CD4-positive, alpha-beta memory T cell (primary cell): ENCODE results near the gene FGF23. TPM values are rescaled to one million over a fixed set of nuclear protein-coding genes. Genes with fewer than 3 reads are reported as not detected.

Source experiments
- CTCF ChIA-PET: fragments of 350-600 bp; sonication (Branson Sonifier 250); formaldehyde crosslinking; loops from one replicate; lab custom pipeline; 2021; ENCODE audit warnings: inconsistent platforms; ENCODE audit not compliant: partially characterized antibody; lab: Charles Lee
- POLR2A ChIA-PET: fragments of 350-600 bp; sonication (Branson Sonifier 250); formaldehyde crosslinking; loops from one replicate; lab custom pipeline; 2021; ENCODE audit not compliant: partially characterized antibody; lab: Charles Lee
- DNase-seq, 5 donors: peaks; one replicate each; pipeline versions ENCODE4 v3.0.0 to v3.0.0-alpha.2; 2020 to 2022; ENCODE audit warnings: mixed read lengths in 1 of 5
- H3K27ac ChIP-seq: one replicate; pipeline ENCODE4 v1.7.0; 2013; ENCODE audit warnings: low read depth, low read length
- H3K27me3 ChIP-seq: 2 replicates; pipeline ENCODE4 v1.7.0; 2013; ENCODE audit warnings: mild to moderate bottlenecking, low read length, moderate library complexity; ENCODE audit not compliant: insufficient read depth
- H3K36me3 ChIP-seq: 2 replicates; pipeline ENCODE4 v1.7.0; 2013; ENCODE audit warnings: mild to moderate bottlenecking, low read length, moderate library complexity; ENCODE audit not compliant: insufficient read depth
- H3K4me1 ChIP-seq: 2 replicates; pipeline ENCODE4 v1.7.0; 2013; ENCODE audit warnings: mild to moderate bottlenecking, low read length, moderate library complexity; ENCODE audit not compliant: insufficient read depth
- H3K4me3 ChIP-seq, 2 donors: one replicate each; pipeline ENCODE4 v1.7.0; 2013; ENCODE audit warnings: low read length in 2 of 2, mild to moderate bottlenecking in 1 of 2
- H3K9me3 ChIP-seq, 2 donors: one replicate each; pipeline ENCODE4 v1.7.0; 2013; ENCODE audit warnings: low read length in 2 of 2, control low read depth in 1 of 2; ENCODE audit not compliant: control insufficient read depth in 1 of 2
- H3K27ac Mint-ChIP-seq, 7 donors: one replicate each; pipeline ENCODE4 v1.8.0; 2020 to 2021; ENCODE audit warnings: mixed read lengths in 7 of 7, mild to moderate bottlenecking in 6 of 7, inconsistent platforms in 3 of 7, moderate library complexity in 3 of 7
- H3K27me3 Mint-ChIP-seq, 2 donors: one replicate each; pipeline ENCODE4 v1.8.0; 2020 to 2021; ENCODE audit warnings: mixed read lengths in 2 of 2
- H3K36me3 Mint-ChIP-seq, 2 donors: one replicate each; pipeline ENCODE4 v1.8.0; 2020 to 2021; ENCODE audit warnings: mixed read lengths in 2 of 2, inconsistent platforms in 1 of 2, mild to moderate bottlenecking in 1 of 2
- H3K4me1 Mint-ChIP-seq, 4 donors: one replicate each; pipeline ENCODE4 v1.8.0; 2020 to 2021; ENCODE audit warnings: mixed read lengths in 4 of 4, mild to moderate bottlenecking in 1 of 4
- H3K4me3 Mint-ChIP-seq, 8 donors: one replicate each; pipeline ENCODE4 v1.8.0; 2020 to 2021; ENCODE audit warnings: mixed read lengths in 8 of 8, mild to moderate bottlenecking in 7 of 8, moderate library complexity in 6 of 8, inconsistent platforms in 3 of 8
- H3K9me3 Mint-ChIP-seq, 8 donors: one replicate each; pipeline ENCODE4 v1.8.0; 2020 to 2021; ENCODE audit warnings: mixed read lengths in 8 of 8, mild to moderate bottlenecking in 5 of 8, inconsistent platforms in 3 of 8, moderate library complexity in 1 of 8
- intact Hi-C: fragments of 100-400 bp; cut with micrococcal nuclease; formaldehyde crosslinking; loops from one replicate; pipeline ENCODE4 v1.15.1; 2023
- polyA plus RNA-seq, 2 donors: library from polyadenylated mRNA; unstranded; fragments of 300-500 nt; fragmentation: Illumina TruSeq; gene quantifications; one replicate each; pipeline ENCODE4 v1.2.3, GENCODE V29; 2021
- total RNA-seq, 2 experiments: library from RNA; stranded (reverse); gene quantifications; one replicate each; pipeline ENCODE4 v1.2.3, GENCODE V29; 2021

The FGF23 gene
- total and polyA plus RNA-seq, 4 experiments from 2014 or later: not detected

DNA sequence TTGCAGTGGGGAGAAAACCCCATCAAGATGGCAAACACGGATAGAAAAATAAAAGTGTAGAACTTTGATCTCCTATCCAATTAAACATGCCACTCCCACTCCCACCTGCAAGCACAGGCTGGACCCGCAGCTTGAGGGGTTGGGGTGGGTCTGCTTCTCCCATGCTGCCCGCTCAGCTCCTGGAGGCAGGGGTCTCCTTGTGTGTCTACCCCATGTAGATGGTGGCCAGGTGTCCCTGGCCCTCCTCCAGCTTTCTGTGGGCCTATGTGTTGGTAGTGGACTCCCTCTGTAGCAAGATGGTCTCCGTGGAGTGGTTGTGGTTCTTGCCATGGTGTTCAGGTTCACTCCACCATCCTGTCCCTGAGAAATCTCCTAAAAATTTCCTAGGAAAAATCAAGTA is 23.5 kb upstream of the FGF23 start:
- POLR2A ChIA-PET: no interaction called here
- Mint-ChIP-seq H3K27ac (no peak overlapping the region), H3K36me3 (no peaks in the 10 kb centered on the region), H3K4me3 (no peak overlapping the region), H3K4me1 (no peaks in the 10 kb centered on the region), H3K27me3 (peaks cover 9 to 14% of the 10 kb centered on the region in 2 donors), H3K9me3 (no peaks in the 10 kb centered on the region)
- Histone ChIP-seq H3K27ac (no peak overlapping the region), H3K9me3 (no peaks in the 10 kb centered on the region), H3K27me3 (no peaks in the 10 kb centered on the region), H3K4me1 (no peaks in the 10 kb centered on the region), H3K36me3 (no peaks in the 10 kb centered on the region), H3K4me3 (no peak overlapping the region)
- intact Hi-C loops: no loop called here
- DNase-seq: no peak
- CTCF ChIA-PET: interaction anchor here (0.6 to 1.0 kb wide), 4 partner anchors 9 to 23 kb away, joined by 3 read pairs; no protein-coding TSS in a partner anchor

DNA sequence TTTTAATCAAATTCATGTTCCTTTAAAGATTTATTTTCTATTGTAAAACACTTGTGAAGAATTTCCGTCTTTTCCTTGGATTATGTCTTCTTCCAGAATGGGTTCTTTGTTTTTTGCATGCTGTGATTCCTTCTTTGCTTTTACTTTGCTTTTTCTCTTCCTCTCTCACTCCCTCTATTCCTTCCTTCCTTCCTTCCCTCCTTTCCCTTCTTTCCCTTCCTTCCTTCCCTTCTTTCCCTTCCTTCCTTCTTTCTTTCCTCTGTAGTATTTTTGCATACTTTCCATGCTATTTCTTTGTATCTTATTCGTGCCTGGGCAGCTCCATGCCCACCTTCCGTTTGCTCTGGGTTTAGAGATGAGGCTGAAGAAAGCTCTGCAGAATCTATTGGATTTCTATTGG is 21.6 kb upstream of the FGF23 start:
- Mint-ChIP-seq H3K27me3 (peaks cover 13 to 17% of the 10 kb centered on the region in 2 donors), H3K4me3 (no peak overlapping the region), H3K4me1 (no peaks in the 10 kb centered on the region), H3K9me3 (no peaks in the 10 kb centered on the region), H3K36me3 (no peaks in the 10 kb centered on the region), H3K27ac (no peak overlapping the region)
- ChIA-PET POLR2A (no interaction called here), CTCF (no interaction called here)
- no peak for DNase-seq
- Histone ChIP-seq H3K27ac (no peak overlapping the region), H3K4me1 (no peaks in the 10 kb centered on the region), H3K4me3 (no peak overlapping the region), H3K9me3 (no peaks in the 10 kb centered on the region), H3K36me3 (no peaks in the 10 kb centered on the region), H3K27me3 (no peaks in the 10 kb centered on the region)
- intact Hi-C loops: no loop called here

DNA sequence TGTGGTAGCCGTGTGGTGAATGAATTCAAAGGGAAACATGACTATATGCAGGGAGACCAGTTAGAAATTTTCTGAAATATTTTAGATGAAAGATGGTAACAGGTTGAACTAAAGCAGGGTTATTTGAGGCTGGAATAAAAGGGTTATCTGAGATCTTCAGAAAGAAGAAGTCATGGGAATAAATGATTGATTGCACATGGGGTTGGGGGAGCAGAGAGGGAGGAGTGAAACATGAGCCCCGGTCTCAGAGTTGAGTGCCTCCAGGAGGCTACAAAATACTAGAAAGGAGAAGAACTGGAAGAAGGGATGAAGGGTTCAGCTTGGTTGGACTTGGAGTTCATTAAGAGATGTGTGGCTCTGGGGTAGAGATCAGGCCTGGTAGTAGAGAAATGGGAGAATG is 16.3 kb upstream of the FGF23 start:
- intact Hi-C loops: no loop called here
- no peak overlapping the region for H3K27ac Mint-ChIP-seq
- Histone ChIP-seq H3K9me3 (no peaks in the 10 kb centered on the region), H3K27me3 (no peaks in the 10 kb centered on the region), H3K36me3 (no peaks in the 10 kb centered on the region), H3K4me3 (no peak overlapping the region), H3K4me1 (no peaks in the 10 kb centered on the region), H3K27ac (no peak overlapping the region)
- DNase-seq: no peak
- ChIA-PET POLR2A (no interaction called here), CTCF (no interaction called here)
- no peak overlapping the region for H3K4me3 Mint-ChIP-seq
- H3K4me1 Mint-ChIP-seq: peaks cover 0 to 1% (median 0%) of the 10 kb centered on the region in 4 donors
- no peaks in the 10 kb centered on the region for H3K36me3 Mint-ChIP-seq
- peaks cover 32 to 37% of the 10 kb centered on the region in 2 donors for H3K27me3 Mint-ChIP-seq
- no peaks in the 10 kb centered on the region for H3K9me3 Mint-ChIP-seq

DNA sequence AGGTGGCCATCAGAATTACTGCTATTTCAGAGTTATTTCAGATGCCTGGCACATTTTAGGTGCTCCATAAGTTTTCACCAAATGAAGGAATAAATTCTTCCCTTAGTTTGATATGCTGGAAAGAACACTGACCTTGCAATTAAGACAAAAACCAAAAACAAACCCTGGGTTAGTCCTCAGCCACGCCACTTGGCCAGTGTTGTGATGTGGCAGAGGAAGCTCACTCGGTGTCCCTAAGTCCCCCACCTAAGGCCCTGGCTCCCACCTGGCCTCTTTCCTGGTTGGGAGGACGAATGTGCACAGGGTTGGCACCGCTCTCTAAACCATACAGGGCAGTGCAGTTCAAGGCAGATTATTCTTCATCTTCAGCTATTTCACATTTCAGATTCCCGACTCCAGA is 13.7 kb upstream of the FGF23 start:
- no peak overlapping the region for H3K4me3 Mint-ChIP-seq
- no peaks in the 10 kb centered on the region for H3K9me3 Mint-ChIP-seq
- DNase-seq: no peak
- intact Hi-C loops: no loop called here
- H3K4me1 Mint-ChIP-seq: peaks cover 0 to 1% (median 0%) of the 10 kb centered on the region in 4 donors
- no peak overlapping the region for H3K4me3 ChIP-seq
- H3K36me3 ChIP-seq: no peaks in the 10 kb centered on the region
- H3K27me3 ChIP-seq: no peaks in the 10 kb centered on the region
- ChIA-PET CTCF (no interaction called here), POLR2A (no interaction called here)
- peaks cover 29 to 40% of the 10 kb centered on the region in 2 donors for H3K27me3 Mint-ChIP-seq
- no peaks in the 10 kb centered on the region for H3K36me3 Mint-ChIP-seq
- no peaks in the 10 kb centered on the region for H3K9me3 ChIP-seq
- no peak overlapping the region for H3K27ac ChIP-seq
- no peaks in the 10 kb centered on the region for H3K4me1 ChIP-seq
- H3K27ac Mint-ChIP-seq: no peak overlapping the region

DNA sequence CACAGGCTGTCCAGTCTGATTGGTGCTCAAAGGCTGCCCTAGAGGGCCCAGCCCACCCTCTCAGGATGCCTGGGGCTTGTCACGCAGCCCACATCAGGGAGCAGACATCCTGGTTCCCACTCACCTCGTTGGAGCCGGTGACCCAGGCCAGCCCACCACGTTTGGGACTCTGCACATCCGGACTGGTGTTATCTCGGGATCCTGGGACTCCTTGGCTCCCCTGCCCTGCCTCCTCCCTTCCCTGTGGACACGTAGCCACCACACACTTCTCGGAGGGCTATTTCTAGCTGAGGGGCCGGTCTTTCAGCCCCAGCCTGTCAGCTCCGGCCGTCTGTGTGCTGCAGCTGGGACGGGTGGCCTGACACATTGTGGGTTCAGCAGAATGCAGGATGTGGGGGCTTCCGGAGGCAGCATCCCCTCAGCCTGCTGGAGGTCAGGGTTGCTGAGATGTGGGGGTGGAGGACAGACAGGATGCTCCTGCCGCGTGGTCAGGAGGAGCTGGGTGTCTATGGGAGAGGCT is 12.8 kb upstream of the FGF23 start:
- Mint-ChIP-seq H3K36me3 (no peaks in the 10 kb centered on the region), H3K27ac (peak overlapping the region in 1 of 7 donors; percentile 28), H3K4me3 (no peak overlapping the region), H3K4me1 (peaks cover 0 to 1% (median 0%) of the 10 kb centered on the region in 4 donors), H3K9me3 (no peaks in the 10 kb centered on the region), H3K27me3 (peaks cover 29 to 39% of the 10 kb centered on the region in 2 donors)
- DNase-seq: no peak
- Histone ChIP-seq H3K36me3 (no peaks in the 10 kb centered on the region), H3K27me3 (no peaks in the 10 kb centered on the region), H3K4me1 (no peaks in the 10 kb centered on the region), H3K9me3 (no peaks in the 10 kb centered on the region), H3K4me3 (no peak overlapping the region), H3K27ac (no peak overlapping the region)
- ChIA-PET POLR2A (no interaction called here), CTCF (no interaction called here)
- intact Hi-C loops: no loop called here

DNA sequence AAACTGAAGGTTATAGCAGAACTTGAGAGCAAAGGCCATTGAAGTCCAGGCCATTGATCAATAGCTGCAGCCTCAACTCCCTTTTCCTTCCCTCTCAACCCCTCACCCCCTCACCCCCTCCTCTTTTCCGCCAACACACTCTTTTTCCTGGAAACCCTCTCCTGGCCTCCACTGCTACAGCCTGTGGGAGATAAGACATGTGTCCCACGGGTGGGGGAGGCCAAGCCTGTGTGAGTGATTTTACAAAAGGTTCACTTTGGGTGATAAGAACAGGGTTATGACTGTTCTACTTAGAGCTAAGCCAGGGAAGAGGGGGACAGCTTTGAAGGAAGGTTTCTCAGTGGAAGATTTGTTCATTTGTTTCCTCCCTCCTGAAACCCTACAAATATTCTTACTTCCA is 9.2 kb upstream of the FGF23 start:
- no peak for DNase-seq
- H3K9me3 ChIP-seq: no peaks in the 10 kb centered on the region
- Mint-ChIP-seq H3K36me3 (no peaks in the 10 kb centered on the region), H3K4me3 (no peak overlapping the region), H3K4me1 (peaks cover 0 to 1% (median 0%) of the 10 kb centered on the region in 4 donors), H3K27me3 (peaks cover 9 to 20% of the 10 kb centered on the region in 2 donors), H3K9me3 (no peaks in the 10 kb centered on the region), H3K27ac (no peak overlapping the region)
- H3K27ac ChIP-seq: no peak overlapping the region
- no peaks in the 10 kb centered on the region for H3K4me1 ChIP-seq
- intact Hi-C loops: no loop called here
- POLR2A ChIA-PET: no interaction called here
- H3K4me3 ChIP-seq: no peak overlapping the region
- H3K36me3 ChIP-seq: no peaks in the 10 kb centered on the region
- no peaks in the 10 kb centered on the region for H3K27me3 ChIP-seq
- CTCF ChIA-PET: interaction anchor here (0.7 kb wide), 1 partner anchor 8 kb away, joined by 3 read pairs; no protein-coding TSS in a partner anchor

DNA sequence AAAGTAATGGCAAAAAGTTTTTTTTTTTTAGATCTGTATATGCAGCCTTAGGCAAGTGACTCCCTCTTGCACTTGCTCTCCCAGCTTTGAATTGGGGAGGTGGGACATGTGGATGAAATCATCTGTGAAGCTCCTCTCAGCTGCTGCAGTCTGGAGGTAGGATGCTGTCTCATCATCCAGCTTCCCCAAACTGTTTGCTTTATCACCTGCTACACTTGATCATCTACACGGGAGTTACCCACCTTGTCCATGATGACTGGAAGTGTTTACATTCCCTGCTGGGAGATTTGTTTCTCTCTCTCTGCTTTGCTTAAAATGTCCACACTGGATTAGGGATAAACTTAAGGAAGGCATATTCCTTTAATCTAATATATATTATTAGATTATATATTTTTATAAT is 8.5 kb upstream of the FGF23 start:
- no peaks in the 10 kb centered on the region for H3K36me3 Mint-ChIP-seq
- no peak overlapping the region for H3K4me3 ChIP-seq
- H3K9me3 ChIP-seq: no peaks in the 10 kb centered on the region
- H3K4me3 Mint-ChIP-seq: no peak overlapping the region
- ChIA-PET CTCF (no interaction called here), POLR2A (no interaction called here)
- peaks cover 0 to 1% (median 0%) of the 10 kb centered on the region in 4 donors for H3K4me1 Mint-ChIP-seq
- H3K27ac Mint-ChIP-seq: no peak overlapping the region
- H3K27ac ChIP-seq: no peak overlapping the region
- intact Hi-C loops: no loop called here
- no peaks in the 10 kb centered on the region for H3K36me3 ChIP-seq
- H3K4me1 ChIP-seq: no peaks in the 10 kb centered on the region
- no peaks in the 10 kb centered on the region for H3K27me3 ChIP-seq
- H3K9me3 Mint-ChIP-seq: no peaks in the 10 kb centered on the region
- peaks cover 5 to 17% of the 10 kb centered on the region in 2 donors for H3K27me3 Mint-ChIP-seq
- DNase-seq: no peak
